HEK293 (cell line): ENCODE results near the gene PPP1R14B.

Source experiments
- CTCF ChIP-seq: fragments of 450-650 bp; formaldehyde crosslinking; IDR thresholded peaks from 2 replicates; pipeline ENCODE4 v1.5.1; 2016; ENCODE audit warnings: missing biosample characterization, missing genetic modification characterization
- MZF1 ChIP-seq: fragments of 450-650 bp; formaldehyde crosslinking; IDR thresholded peaks from 2 replicates; pipeline ENCODE4 v1.5.1; 2017; ENCODE audit warnings: missing biosample characterization, missing genetic modification characterization, borderline replicate concordance
- PATZ1 ChIP-seq: fragments of 450-650 bp; formaldehyde crosslinking; IDR thresholded peaks from 2 replicates; pipeline ENCODE4 v1.5.1; 2016; ENCODE audit warnings: missing biosample characterization, missing genetic modification characterization
- ZBTB21 ChIP-seq: fragments of 450-650 bp; formaldehyde crosslinking; IDR thresholded peaks from 2 replicates; pipeline ENCODE4 v1.5.1; 2017; ENCODE audit warnings: missing biosample characterization, missing genetic modification characterization

GRCh38 chr11:64237484-64237951, 9.2 kb downstream of the PPP1R14B start:
- no peak for TF ChIP-seq CTCF
- no peak for TF ChIP-seq MZF1 (tag by site-specific recombination)
- TF ChIP-seq ZBTB21: no peak
- TF ChIP-seq PATZ1: no peak
